Loucy (cell line): ENCODE results near the gene ESAM.

Experiments used
- H2AFZ ChIP-seq: fragments of 200-600 bp; sonication (generic); 2 replicates; pipeline ENCODE4 v1.6.0; 2016; ENCODE audit warnings: antibody characterized with exemption, mild to moderate bottlenecking, low read length, moderate library complexity
- H3F3A ChIP-seq: fragments of 200-600 bp; 2 replicates; pipeline ENCODE4 v1.6.0; 2016; ENCODE audit warnings: antibody characterized with exemption, low read depth, mild to moderate bottlenecking
- H3K27me3 ChIP-seq: fragments of 200-600 bp; sonication (generic); 2 replicates; pipeline ENCODE4 v1.6.1; 2014; ENCODE audit warnings: low read length, mild to moderate bottlenecking; ENCODE audit not compliant: insufficient read depth, poor library complexity, severe bottlenecking
- H3K36me3 ChIP-seq: fragments of 200-600 bp; sonication (generic); 2 replicates; pipeline ENCODE4 v1.6.1; 2016; ENCODE audit warnings: low read length; ENCODE audit not compliant: insufficient read depth
- H3K4me1 ChIP-seq: fragments of 200-600 bp; sonication (generic); 2 replicates; pipeline ENCODE4 v1.5.1; 2014; ENCODE audit warnings: low read length, mild to moderate bottlenecking; ENCODE audit not compliant: insufficient read depth, poor library complexity, severe bottlenecking
- H3K4me2 ChIP-seq: fragments of 200-600 bp; sonication (generic); 2 replicates; pipeline ENCODE4 v1.6.0; 2014; ENCODE audit warnings: antibody characterized with exemption, low read length, low read depth, mild to moderate bottlenecking; ENCODE audit not compliant: poor library complexity, severe bottlenecking
- H3K4me3 ChIP-seq: fragments of 200-600 bp; sonication (generic); 2 replicates; pipeline ENCODE4 v1.5.1; 2014; ENCODE audit warnings: low read length, mild to moderate bottlenecking, mixed read lengths; ENCODE audit not compliant: poor library complexity, severe bottlenecking
- H3K79me2 ChIP-seq: fragments of 200-600 bp; sonication (generic); 2 replicates; pipeline ENCODE4 v1.6.1; 2014; ENCODE audit warnings: low read length; ENCODE audit not compliant: insufficient read depth
- H3K9ac ChIP-seq: fragments of 200-600 bp; sonication (generic); 2 replicates; pipeline ENCODE4 v1.6.0; 2014; ENCODE audit warnings: mild to moderate bottlenecking, low read depth, low read length, moderate library complexity; ENCODE audit not compliant: poor library complexity, severe bottlenecking
- H3K9me2 ChIP-seq: fragments of 200-600 bp; sonication (generic); replicated peaks from 2 replicates; pipeline ENCODE4 v1.6.1; 2016; ENCODE audit warnings: low read depth, low read length, mixed read lengths
- H3K9me3 ChIP-seq: fragments of 200-600 bp; sonication (generic); 2 replicates; pipeline ENCODE4 v1.6.1; 2014; ENCODE audit warnings: mild to moderate bottlenecking, antibody characterized with exemption, low read length, low read depth; ENCODE audit not compliant: insufficient read depth
- H4K20me1 ChIP-seq: fragments of 200-600 bp; sonication (generic); 2 replicates; pipeline ENCODE4 v1.6.0; 2014; ENCODE audit warnings: antibody characterized with exemption, low read length, mild to moderate bottlenecking; ENCODE audit not compliant: insufficient read depth, poor library complexity, severe bottlenecking
- EZH2phosphoT487 ChIP-seq: fragments of 200-600 bp; IDR thresholded peaks from 2 replicates; pipeline ENCODE4 v1.6.1; 2018; ENCODE audit warnings: antibody characterized with exemption, mild to moderate bottlenecking, moderate library complexity, borderline replicate concordance
- TF ChIP-seq, protein P1 (sequence below): fragments of 200-600 bp; sonication (generic); conservative IDR thresholded peaks from 2 replicates; pipeline ENCODE4 v1.5.1; 2014; ENCODE audit warnings: mild to moderate bottlenecking, antibody characterized with exemption, low read length

Gene ESAM

DNA sequence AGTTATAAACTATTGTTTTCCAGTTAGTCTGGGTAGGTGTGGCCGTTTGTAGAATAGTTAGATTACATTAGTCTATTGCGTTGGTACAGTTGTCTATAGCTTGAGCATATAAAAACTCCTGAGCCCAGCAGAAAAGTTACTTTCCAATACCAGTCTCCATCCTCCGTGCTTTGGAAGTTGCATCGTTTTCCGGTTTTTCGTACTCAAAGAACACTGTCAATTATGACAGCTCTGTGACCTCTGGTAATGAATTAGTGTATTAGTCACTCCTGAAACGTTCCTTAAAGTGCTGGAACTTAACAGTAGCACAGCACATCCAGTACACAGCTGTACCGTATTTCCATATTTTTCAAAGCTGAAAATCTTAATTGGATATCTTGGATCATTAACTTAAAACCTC, 38.9 kb upstream of the ESAM start:
- peak overlapping the region; percentile 78 for H3K9ac ChIP-seq
- H4K20me1 ChIP-seq = peaks cover 27% of the 10 kb centered on the region
- TF ChIP-seq, protein P1, sequence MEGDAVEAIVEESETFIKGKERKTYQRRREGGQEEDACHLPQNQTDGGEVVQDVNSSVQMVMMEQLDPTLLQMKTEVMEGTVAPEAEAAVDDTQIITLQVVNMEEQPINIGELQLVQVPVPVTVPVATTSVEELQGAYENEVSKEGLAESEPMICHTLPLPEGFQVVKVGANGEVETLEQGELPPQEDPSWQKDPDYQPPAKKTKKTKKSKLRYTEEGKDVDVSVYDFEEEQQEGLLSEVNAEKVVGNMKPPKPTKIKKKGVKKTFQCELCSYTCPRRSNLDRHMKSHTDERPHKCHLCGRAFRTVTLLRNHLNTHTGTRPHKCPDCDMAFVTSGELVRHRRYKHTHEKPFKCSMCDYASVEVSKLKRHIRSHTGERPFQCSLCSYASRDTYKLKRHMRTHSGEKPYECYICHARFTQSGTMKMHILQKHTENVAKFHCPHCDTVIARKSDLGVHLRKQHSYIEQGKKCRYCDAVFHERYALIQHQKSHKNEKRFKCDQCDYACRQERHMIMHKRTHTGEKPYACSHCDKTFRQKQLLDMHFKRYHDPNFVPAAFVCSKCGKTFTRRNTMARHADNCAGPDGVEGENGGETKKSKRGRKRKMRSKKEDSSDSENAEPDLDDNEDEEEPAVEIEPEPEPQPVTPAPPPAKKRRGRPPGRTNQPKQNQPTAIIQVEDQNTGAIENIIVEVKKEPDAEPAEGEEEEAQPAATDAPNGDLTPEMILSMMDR = no peak
- no peak for TF ChIP-seq EZH2phosphoT487
- peaks cover 40% of the 10 kb centered on the region for H3K79me2 ChIP-seq
- peak overlapping the region; percentile 88 for H3K4me3 ChIP-seq
- peaks cover 20% of the 10 kb centered on the region for H3K27me3 ChIP-seq
- H3K4me2 ChIP-seq = peak overlapping the region; percentile 99
- no peaks in the 10 kb centered on the region for H3K9me2 ChIP-seq
- no peaks in the 10 kb centered on the region for H3K9me3 ChIP-seq
- no peaks in the 10 kb centered on the region for H3K36me3 ChIP-seq
- peak overlapping the region; percentile 98 for H2AFZ ChIP-seq
- H3K4me1 ChIP-seq = peaks cover 33% of the 10 kb centered on the region
- H3F3A ChIP-seq = no peaks in the 10 kb centered on the region

DNA sequence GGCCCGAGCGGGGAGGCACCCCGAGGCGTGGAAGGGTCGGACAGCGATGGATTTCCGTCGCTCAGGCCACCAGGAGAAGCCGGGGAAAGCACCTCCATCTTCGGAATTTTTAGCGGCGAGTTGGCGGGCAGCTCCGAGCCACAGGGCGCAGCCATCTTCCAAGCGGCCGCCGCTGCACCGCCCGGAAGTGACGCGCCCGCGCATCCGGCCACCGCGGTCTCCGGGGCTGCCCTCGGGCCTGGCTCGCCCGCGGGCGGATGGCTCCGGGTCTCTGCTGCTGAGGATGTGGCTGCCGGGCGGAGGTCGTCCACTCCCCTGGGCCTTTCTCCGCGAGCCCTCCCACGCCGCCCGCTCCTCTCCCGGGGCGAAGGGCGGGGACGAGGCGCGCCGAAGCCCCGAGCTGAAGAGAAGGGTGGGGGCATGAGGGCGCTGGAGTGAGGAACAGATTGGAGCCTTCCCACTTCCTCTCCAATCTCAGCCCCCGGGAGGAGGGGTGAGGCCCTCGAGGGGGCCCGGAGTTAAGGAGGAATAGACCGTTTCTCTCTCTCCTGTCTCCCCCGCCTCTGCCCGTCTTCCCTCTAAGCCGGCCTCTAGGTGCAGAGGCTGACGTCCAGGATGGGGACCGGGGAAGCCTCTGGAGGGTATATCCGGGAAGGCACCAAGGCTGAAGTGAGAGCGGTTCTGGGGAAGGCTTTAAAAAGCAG, 38.3 kb upstream of the ESAM start, which contains the start of gene MSANTD2:
MSANTD2 (minus strand) TSS at position 181 of the 704 bp plus-strand sequence; CDS start at position 155, 26 bp downstream.
- Histone ChIP-seq H3K4me3 (peak within 1 kb of the TSS; percentile 88), H4K20me1 (peaks cover 33% of the 10 kb centered on the region), H3K9ac (peak within 1 kb of the TSS; percentile 78), H3K36me3 (no peaks in the 10 kb centered on the region), H2AFZ (peak within 1 kb of the TSS; percentile 98), H3K9me2 (no peaks in the 10 kb centered on the region), H3F3A (no peaks in the 10 kb centered on the region), H3K79me2 (peaks cover 41% of the 10 kb centered on the region), H3K9me3 (no peaks in the 10 kb centered on the region), H3K27me3 (peaks cover 17% of the 10 kb centered on the region), H3K4me2 (peak within 1 kb of the TSS; percentile 99), H3K4me1 (peaks cover 33% of the 10 kb centered on the region)
- TF ChIP-seq, protein P1 = no peak
- TF ChIP-seq EZH2phosphoT487 = no peak

DNA sequence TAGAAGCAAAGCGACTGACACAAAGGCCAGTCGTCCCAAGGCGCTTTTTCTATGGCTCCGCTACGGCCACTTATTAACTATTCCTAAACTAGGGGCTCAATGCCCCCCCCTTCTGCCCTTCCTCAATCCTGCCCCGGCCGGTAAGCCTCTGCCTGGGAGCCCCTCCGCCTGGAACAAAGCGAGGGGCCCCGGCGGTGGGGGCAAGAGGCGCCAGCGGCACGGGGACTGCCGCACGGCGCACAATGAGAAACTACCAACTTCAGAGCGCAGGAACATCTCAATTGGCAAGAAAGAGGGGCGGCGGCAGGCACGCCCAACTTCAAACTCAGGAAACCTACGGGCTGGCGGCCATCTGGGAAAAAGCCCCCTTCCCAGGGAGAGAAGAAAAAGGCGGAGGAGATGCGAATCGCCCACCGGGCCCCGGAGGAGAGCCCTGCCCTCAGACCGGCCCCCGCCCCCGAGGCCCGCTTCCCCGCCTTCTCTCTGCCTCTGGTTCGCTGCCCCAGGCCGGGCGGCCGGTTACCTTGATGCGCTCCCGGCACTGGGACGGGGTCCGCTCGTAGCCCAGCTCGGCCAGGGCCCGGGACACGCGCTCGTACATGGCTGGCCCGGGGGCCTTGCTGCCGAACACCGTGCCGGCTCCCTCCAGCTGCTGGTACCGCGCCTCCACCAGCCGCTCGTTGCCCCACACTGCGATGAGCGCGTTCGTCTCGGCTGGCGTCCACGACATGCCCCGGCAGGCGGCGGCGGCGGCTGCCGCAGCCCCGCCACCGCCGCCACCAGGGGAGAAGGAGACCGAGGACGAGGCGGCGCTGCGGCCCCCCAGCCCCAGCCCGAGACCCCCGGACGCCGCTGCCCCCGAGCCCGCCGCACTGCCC, 37.5 kb upstream of the ESAM start:
- H4K20me1 ChIP-seq = peaks cover 37% of the 10 kb centered on the region
- no peak for TF ChIP-seq EZH2phosphoT487
- TF ChIP-seq, protein P1 = no peak

More for the DNA sequence above, 37.5 kb upstream of the ESAM start:
- Histone ChIP-seq H3K9ac (peak overlapping the region; percentile 78), H3K9me2 (no peaks in the 10 kb centered on the region), H3K4me3 (peak overlapping the region; percentile 88), H3K9me3 (no peaks in the 10 kb centered on the region), H3K27me3 (peaks cover 9% of the 10 kb centered on the region), H3K36me3 (no peaks in the 10 kb centered on the region), H3K4me2 (peak overlapping the region; percentile 99), H3K79me2 (peaks cover 48% of the 10 kb centered on the region), H3K4me1 (peaks cover 37% of the 10 kb centered on the region), H2AFZ (peak overlapping the region; percentile 98), H3F3A (no peaks in the 10 kb centered on the region)
